ENCODE measurements around the gene TIGD1. TPM values are rescaled to one million over a fixed set of nuclear protein-coding genes. Genes with fewer than 3 reads are reported as not detected.

Gene TIGD1
- total and polyA plus RNA-seq, 10 donors = 4.4 to 13.5 (median 8.4) TPM

DNA sequence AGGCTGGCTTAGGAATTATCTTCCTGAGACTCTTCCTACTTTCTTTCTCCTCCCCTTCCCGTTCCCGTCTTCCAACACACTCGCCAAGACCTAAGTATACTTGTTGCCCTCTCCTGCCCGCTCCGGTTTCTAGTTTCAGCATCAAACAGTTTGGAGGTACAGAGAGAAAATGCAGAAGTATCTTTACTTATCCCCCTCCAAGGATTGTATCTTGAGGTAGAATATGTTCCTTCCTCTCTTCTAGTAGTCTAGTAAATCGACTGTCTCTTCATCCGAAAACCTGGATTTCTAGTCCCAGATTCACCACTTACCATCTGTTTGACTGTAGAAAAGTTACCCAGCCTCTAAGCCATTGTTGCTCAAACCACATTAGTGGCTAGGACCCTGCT, 887 bp upstream of the TIGD1 start:
- peaks cover 22 to 85% (median 74%) of the 10 kb centered on the region in 6 donors for H3K4me1 ChIP-seq

DNA sequence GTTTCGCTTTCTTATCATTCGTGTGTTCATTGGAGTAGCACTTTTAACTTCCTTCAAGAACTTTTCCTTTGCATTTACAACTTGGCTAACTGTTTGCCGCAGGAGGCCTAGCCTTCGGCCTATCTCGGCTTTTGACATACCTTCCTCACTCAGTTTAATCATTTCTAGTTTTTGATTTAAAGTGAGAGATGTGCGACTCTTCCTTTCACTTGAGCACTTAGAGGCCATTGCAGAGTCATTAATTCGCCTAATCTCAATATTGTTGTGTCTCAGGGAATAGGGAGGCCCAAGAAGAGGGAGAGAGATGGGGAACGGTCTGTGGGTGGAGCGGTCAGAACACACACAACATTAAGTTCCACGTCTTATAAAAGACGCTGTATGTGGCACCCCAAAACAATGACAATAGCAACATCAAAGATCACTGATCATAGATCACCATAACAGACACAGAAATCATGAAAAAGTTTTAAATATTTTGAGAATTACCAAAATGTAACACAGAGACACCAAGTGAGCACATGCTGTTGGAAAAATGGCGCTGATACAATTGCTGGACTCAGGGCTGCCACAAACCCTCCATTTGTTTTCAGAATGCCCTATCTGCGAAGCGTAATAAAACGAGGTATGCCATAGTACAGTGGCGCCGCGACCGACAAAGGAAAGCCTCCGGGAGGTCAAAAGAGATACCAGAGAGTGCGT, 553 bp downstream of the TIGD1 start:
- no peak for TF ChIP-seq POLR2A (IDR thresholded peaks at IDR 0.05)
- TF ChIP-seq, protein P1, sequence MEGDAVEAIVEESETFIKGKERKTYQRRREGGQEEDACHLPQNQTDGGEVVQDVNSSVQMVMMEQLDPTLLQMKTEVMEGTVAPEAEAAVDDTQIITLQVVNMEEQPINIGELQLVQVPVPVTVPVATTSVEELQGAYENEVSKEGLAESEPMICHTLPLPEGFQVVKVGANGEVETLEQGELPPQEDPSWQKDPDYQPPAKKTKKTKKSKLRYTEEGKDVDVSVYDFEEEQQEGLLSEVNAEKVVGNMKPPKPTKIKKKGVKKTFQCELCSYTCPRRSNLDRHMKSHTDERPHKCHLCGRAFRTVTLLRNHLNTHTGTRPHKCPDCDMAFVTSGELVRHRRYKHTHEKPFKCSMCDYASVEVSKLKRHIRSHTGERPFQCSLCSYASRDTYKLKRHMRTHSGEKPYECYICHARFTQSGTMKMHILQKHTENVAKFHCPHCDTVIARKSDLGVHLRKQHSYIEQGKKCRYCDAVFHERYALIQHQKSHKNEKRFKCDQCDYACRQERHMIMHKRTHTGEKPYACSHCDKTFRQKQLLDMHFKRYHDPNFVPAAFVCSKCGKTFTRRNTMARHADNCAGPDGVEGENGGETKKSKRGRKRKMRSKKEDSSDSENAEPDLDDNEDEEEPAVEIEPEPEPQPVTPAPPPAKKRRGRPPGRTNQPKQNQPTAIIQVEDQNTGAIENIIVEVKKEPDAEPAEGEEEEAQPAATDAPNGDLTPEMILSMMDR (IDR thresholded peaks at IDR 0.05 in 8 of 11, conservative IDR thresholded peaks at IDR 0.05 in 3 of 11) = no peak
- no peak for TF ChIP-seq POLR2AphosphoS5 (IDR thresholded peaks at IDR 0.05)
- H3K4me1 ChIP-seq = peaks cover 21 to 86% (median 71%) of the 10 kb centered on the region in 6 donors
- WGBS, 5 donors = 32 to 38% (median 37%) methylated on average over 21 of the region's 21 CpGs
- no peak for DNase-seq
- intact Hi-C loops (cut with DNase I; ENCODE audit: low total_unique reads) = no loop called here
- H3K36me3 ChIP-seq = peaks cover 0 to 43% (median 6%) of the 10 kb centered on the region in 6 donors
- peak overlapping the region; percentile 93 to 100 (median 99) for H3K27ac ChIP-seq
- no peaks in the 10 kb centered on the region for H3K27me3 ChIP-seq (replicated peaks in 1 of 7)
- peaks cover 0 to 4% (median 0%) of the 10 kb centered on the region in 8 donors for H3K9me3 ChIP-seq
- H3K4me3 ChIP-seq = peak overlapping the region; percentile 62 to 90 (median 82)

More for the DNA sequence above, 887 bp upstream of the TIGD1 start:
- WGBS, 5 donors = 3 to 12% (median 5%) methylated on average over 7 of the region's 7 CpGs
- DNase-seq = no peak
- intact Hi-C loops (cut with DNase I; ENCODE audit: low total_unique reads) = no loop called here
- Histone ChIP-seq H3K27ac (peak overlapping the region; percentile 93 to 100 (median 99)), H3K4me3 (peak overlapping the region; percentile 62 to 90 (median 82)), H3K27me3 (replicated peaks in 1 of 7) (no peaks in the 10 kb centered on the region), H3K36me3 (peaks cover under 1 to 46% (median 12%) of the 10 kb centered on the region in 6 donors), H3K9me3 (peaks cover 0 to 4% (median 0%) of the 10 kb centered on the region in 8 donors)
- TF ChIP-seq, protein P1 (IDR thresholded peaks at IDR 0.05 in 8 of 11, conservative IDR thresholded peaks at IDR 0.05 in 3 of 11) = no peak
- TF ChIP-seq POLR2AphosphoS5 (IDR thresholded peaks at IDR 0.05) (no peak), POLR2A (IDR thresholded peaks at IDR 0.05) (no peak)

DNA sequence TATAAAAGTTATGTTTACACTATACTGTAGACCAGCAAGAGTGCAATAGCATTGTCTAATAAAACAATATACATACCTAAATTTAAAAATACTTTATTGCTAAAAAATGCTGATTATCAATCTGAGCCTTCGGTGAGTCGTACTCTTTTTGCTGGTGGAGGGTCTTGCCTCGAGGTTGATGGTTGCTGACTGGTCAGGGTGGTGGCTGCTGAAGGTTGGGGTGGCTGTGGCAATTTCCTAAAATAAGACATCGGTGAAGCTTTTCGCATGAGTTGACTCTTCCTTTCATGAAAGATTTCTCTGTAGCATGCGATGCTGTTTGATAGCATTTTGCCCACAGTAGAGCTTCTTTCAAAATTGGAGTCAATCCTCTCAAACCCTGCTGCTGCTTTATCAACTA, 2.4 kb downstream of the TIGD1 start:
- H3K4me1 ChIP-seq = peaks cover 17 to 68% (median 54%) of the 10 kb centered on the region in 6 donors
- peaks cover 0 to 4% (median 0%) of the 10 kb centered on the region in 8 donors for H3K9me3 ChIP-seq
- no peaks in the 10 kb centered on the region for H3K27me3 ChIP-seq (replicated peaks in 1 of 7)
- TF ChIP-seq POLR2A (IDR thresholded peaks at IDR 0.05) = no peak
- TF ChIP-seq, protein P1 (IDR thresholded peaks at IDR 0.05 in 8 of 11, conservative IDR thresholded peaks at IDR 0.05 in 3 of 11) = no peak
- TF ChIP-seq POLR2AphosphoS5 (IDR thresholded peaks at IDR 0.05) = no peak
- DNase-seq = no peak
- H3K27ac ChIP-seq = peak overlapping the region in 4 of 8 donors; percentile 34 to 69 (median 67)
- H3K4me3 ChIP-seq = no peak overlapping the region
- H3K36me3 ChIP-seq = peaks cover 0 to 48% (median 4%) of the 10 kb centered on the region in 6 donors
- WGBS, 5 donors = 89 to 98% (median 95%) methylated on average over 6 of the region's 6 CpGs
- intact Hi-C loops (cut with DNase I; ENCODE audit: low total_unique reads) = no loop called here

Measured in spleen (tissue), 11 donors.